ENCODE measurements around the gene RICTOR.

Gene RICTOR

GRCh38 chr5:39031041-39031440 is 43.2 kb downstream of the RICTOR start:
- 100% methylated on average over 1 of the region's 1 CpG for WGBS
- peaks cover 7% of the 10 kb centered on the region for H3K79me1 ChIP-seq (replicated peaks; ENCODE audit: low read length, poor library complexity, severe bottlenecking)
- no peak overlapping the region for H2BK15ac ChIP-seq (ENCODE audit: low read depth, poor library complexity, severe bottlenecking)
- peaks cover 8% of the 10 kb centered on the region for H3K9me3 ChIP-seq (ENCODE audit: control insufficient read depth, low read length)
- no peak overlapping the region for H3K14ac ChIP-seq (ENCODE audit: low read length in 2 of 2)
- H3K4ac ChIP-seq (ENCODE audit: low read depth in 1 of 2, low read length in 2 of 2), result no peak overlapping the region
- no peaks in the 10 kb centered on the region for H3K27me3 ChIP-seq (ENCODE audit: control insufficient read depth in 1 of 2, insufficient read depth in 1 of 2, low read length in 2 of 2)
- no peak overlapping the region for H4K8ac ChIP-seq (ENCODE audit: low read length)
- H3K4me3 ChIP-seq (ENCODE audit: insufficient read depth in 1 of 2, low read depth in 1 of 2, low read length in 2 of 2), result no peak overlapping the region
- H2AK5ac ChIP-seq (ENCODE audit: low read length, severe bottlenecking), result no peak overlapping the region
- no peak overlapping the region for H2BK12ac ChIP-seq (ENCODE audit: low read length in 2 of 2)
- no peak overlapping the region for H3K23ac ChIP-seq (ENCODE audit: low read length in 2 of 2)
- H2AFZ ChIP-seq (ENCODE audit: low read depth, low read length), result no peak overlapping the region
- peaks cover 0 to 12% of the 10 kb centered on the region in 2 experiments for H3K36me3 ChIP-seq (ENCODE audit: control insufficient read depth in 1 of 2, insufficient read depth in 2 of 2, low read depth in 1 of 2, low read length in 2 of 2)
- H2BK5ac ChIP-seq (ENCODE audit: low read depth, low read length, poor library complexity, severe bottlenecking), result no peak overlapping the region
- no peak overlapping the region for H3K9ac ChIP-seq (ENCODE audit: low read length)
- no peak overlapping the region for H2BK120ac ChIP-seq (ENCODE audit: low read depth, low read length)
- no peak for DNase-seq
- H3K4me2 ChIP-seq (ENCODE audit: low read length, poor library complexity, severe bottlenecking), result no peak overlapping the region
- H3K18ac ChIP-seq (ENCODE audit: low read depth in 1 of 2, low read length in 2 of 2), result no peak overlapping the region
- H3K4me1 ChIP-seq (ENCODE audit: control insufficient read depth, insufficient read depth, low read depth, low read length), result no peaks in the 10 kb centered on the region
- no peak overlapping the region for H3K27ac ChIP-seq (ENCODE audit: low read length, poor library complexity, severe bottlenecking)
- H4K91ac ChIP-seq (ENCODE audit: low read length), result no peak overlapping the region

DNA sequence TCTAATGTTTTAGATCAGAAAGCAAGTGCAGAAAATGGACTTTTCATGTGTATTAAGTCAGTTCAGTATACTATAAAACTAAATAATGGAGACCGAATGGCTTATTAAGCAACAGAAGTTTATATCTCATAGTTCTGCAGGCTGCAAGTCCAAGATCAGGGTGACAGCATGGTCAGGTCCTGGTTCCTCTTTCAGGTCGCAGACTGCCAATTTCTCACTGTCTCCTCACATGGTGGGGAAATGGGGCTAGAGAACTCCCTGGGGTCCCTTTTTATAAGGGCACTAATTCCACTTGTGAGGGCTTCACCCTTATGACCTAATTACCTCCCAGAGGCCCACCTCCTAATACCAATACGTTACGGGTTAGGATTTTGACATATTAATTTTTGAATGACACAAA is 48.7 kb downstream of the RICTOR start:
- Histone ChIP-seq H3K9ac (ENCODE audit: low read length) (no peak overlapping the region), H3K18ac (ENCODE audit: low read depth in 1 of 2, low read length in 2 of 2) (no peak overlapping the region), H3K4ac (ENCODE audit: low read depth in 1 of 2, low read length in 2 of 2) (no peak overlapping the region), H2BK12ac (ENCODE audit: low read length in 2 of 2) (no peak overlapping the region), H3K36me3 (ENCODE audit: control insufficient read depth in 1 of 2, insufficient read depth in 2 of 2, low read depth in 1 of 2, low read length in 2 of 2) (peaks cover 0 to 17% of the 10 kb centered on the region in 2 experiments), H3K4me2 (ENCODE audit: low read length, poor library complexity, severe bottlenecking) (no peak overlapping the region), H2BK120ac (ENCODE audit: low read depth, low read length) (no peak overlapping the region), H3K27ac (ENCODE audit: low read length, poor library complexity, severe bottlenecking) (no peak overlapping the region), H2AK5ac (ENCODE audit: low read length, severe bottlenecking) (peak overlapping the region; percentile 65), H3K9me3 (ENCODE audit: control insufficient read depth, low read length) (peaks cover 8% of the 10 kb centered on the region), H4K8ac (ENCODE audit: low read length) (no peak overlapping the region), H4K91ac (ENCODE audit: low read length) (no peak overlapping the region), H3K4me3 (ENCODE audit: insufficient read depth in 1 of 2, low read depth in 1 of 2, low read length in 2 of 2) (no peak overlapping the region), H3K4me1 (ENCODE audit: control insufficient read depth, insufficient read depth, low read depth, low read length) (peaks cover 5% of the 10 kb centered on the region), H3K79me1 (replicated peaks; ENCODE audit: low read length, poor library complexity, severe bottlenecking) (peaks cover 13% of the 10 kb centered on the region), H2BK5ac (ENCODE audit: low read depth, low read length, poor library complexity, severe bottlenecking) (no peak overlapping the region), H3K23ac (ENCODE audit: low read length in 2 of 2) (no peak overlapping the region), H2AFZ (ENCODE audit: low read depth, low read length) (no peak overlapping the region), H3K27me3 (ENCODE audit: control insufficient read depth in 1 of 2, insufficient read depth in 1 of 2, low read length in 2 of 2) (no peaks in the 10 kb centered on the region), H3K14ac (ENCODE audit: low read length in 2 of 2) (no peak overlapping the region), H2BK15ac (ENCODE audit: low read depth, poor library complexity, severe bottlenecking) (no peak overlapping the region)
- 94% methylated on average over 4 of the region's 4 CpGs for WGBS
- no peak for DNase-seq

DNA sequence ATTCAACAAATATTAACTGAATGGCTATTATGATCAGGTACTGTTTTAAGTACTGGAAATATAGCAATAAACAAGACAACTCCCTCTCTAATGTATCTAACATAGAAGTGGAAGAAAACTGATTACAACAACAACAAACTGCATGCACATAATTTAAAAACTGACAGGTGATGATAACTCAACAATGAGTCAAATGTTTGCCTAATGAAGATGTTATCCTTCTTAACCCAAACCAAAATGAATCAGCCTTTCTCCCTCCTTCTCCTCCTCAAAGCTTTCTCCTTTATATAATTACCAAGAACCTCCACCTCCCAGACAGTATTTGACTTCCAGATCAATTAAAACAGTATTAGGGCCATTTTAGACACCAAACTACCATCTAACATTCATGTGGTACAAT is 49.3 kb downstream of the RICTOR start:
- no peak overlapping the region for H4K8ac ChIP-seq (ENCODE audit: low read length)
- H2BK12ac ChIP-seq (ENCODE audit: low read length in 2 of 2), result no peak overlapping the region
- H2AK5ac ChIP-seq (ENCODE audit: low read length, severe bottlenecking), result no peak overlapping the region
- peaks cover 8% of the 10 kb centered on the region for H3K9me3 ChIP-seq (ENCODE audit: control insufficient read depth, low read length)
- H2BK15ac ChIP-seq (ENCODE audit: low read depth, poor library complexity, severe bottlenecking), result no peak overlapping the region
- no peak overlapping the region for H3K4me2 ChIP-seq (ENCODE audit: low read length, poor library complexity, severe bottlenecking)
- H3K14ac ChIP-seq (ENCODE audit: low read length in 2 of 2), result no peak overlapping the region
- no peak overlapping the region for H2BK120ac ChIP-seq (ENCODE audit: low read depth, low read length)
- no peak overlapping the region for H3K4ac ChIP-seq (ENCODE audit: low read depth in 1 of 2, low read length in 2 of 2)
- H3K79me1 ChIP-seq (replicated peaks; ENCODE audit: low read length, poor library complexity, severe bottlenecking), result peaks cover 13% of the 10 kb centered on the region
- H3K36me3 ChIP-seq (ENCODE audit: control insufficient read depth in 1 of 2, insufficient read depth in 2 of 2, low read depth in 1 of 2, low read length in 2 of 2), result peaks cover 0 to 19% of the 10 kb centered on the region in 2 experiments
- no peak overlapping the region for H3K18ac ChIP-seq (ENCODE audit: low read depth in 1 of 2, low read length in 2 of 2)
- no peak overlapping the region for H3K9ac ChIP-seq (ENCODE audit: low read length)
- H2BK5ac ChIP-seq (ENCODE audit: low read depth, low read length, poor library complexity, severe bottlenecking), result no peak overlapping the region
- H3K27ac ChIP-seq (ENCODE audit: low read length, poor library complexity, severe bottlenecking), result no peak overlapping the region
- H3K27me3 ChIP-seq (ENCODE audit: control insufficient read depth in 1 of 2, insufficient read depth in 1 of 2, low read length in 2 of 2), result no peaks in the 10 kb centered on the region
- H2AFZ ChIP-seq (ENCODE audit: low read depth, low read length), result no peak overlapping the region
- peak; percentile 56 for DNase-seq
- H3K4me3 ChIP-seq (ENCODE audit: insufficient read depth in 1 of 2, low read depth in 1 of 2, low read length in 2 of 2), result no peak overlapping the region
- no peak overlapping the region for H4K91ac ChIP-seq (ENCODE audit: low read length)
- peaks cover 5% of the 10 kb centered on the region for H3K4me1 ChIP-seq (ENCODE audit: control insufficient read depth, insufficient read depth, low read depth, low read length)
- H3K23ac ChIP-seq (ENCODE audit: low read length in 2 of 2), result no peak overlapping the region

GRCh38 chr5:39024005-39024404 is 50.2 kb downstream of the RICTOR start:
- no peak overlapping the region for H3K4ac ChIP-seq (ENCODE audit: low read depth in 1 of 2, low read length in 2 of 2)

More at GRCh38 chr5:39024005-39024404, 50.2 kb downstream of the RICTOR start:
- Histone ChIP-seq H4K91ac (ENCODE audit: low read length) (no peak overlapping the region), H2AK5ac (ENCODE audit: low read length, severe bottlenecking) (no peak overlapping the region), H2BK5ac (ENCODE audit: low read depth, low read length, poor library complexity, severe bottlenecking) (no peak overlapping the region), H2BK15ac (ENCODE audit: low read depth, poor library complexity, severe bottlenecking) (no peak overlapping the region), H3K9me3 (ENCODE audit: control insufficient read depth, low read length) (peaks cover 8% of the 10 kb centered on the region), H3K27me3 (ENCODE audit: control insufficient read depth in 1 of 2, insufficient read depth in 1 of 2, low read length in 2 of 2) (no peaks in the 10 kb centered on the region), H3K4me3 (ENCODE audit: insufficient read depth in 1 of 2, low read depth in 1 of 2, low read length in 2 of 2) (no peak overlapping the region), H3K4me2 (ENCODE audit: low read length, poor library complexity, severe bottlenecking) (peak overlapping the region; percentile 9), H3K18ac (ENCODE audit: low read depth in 1 of 2, low read length in 2 of 2) (no peak overlapping the region), H3K9ac (ENCODE audit: low read length) (no peak overlapping the region), H3K23ac (ENCODE audit: low read length in 2 of 2) (no peak overlapping the region), H2AFZ (ENCODE audit: low read depth, low read length) (no peak overlapping the region), H3K36me3 (ENCODE audit: control insufficient read depth in 1 of 2, insufficient read depth in 2 of 2, low read depth in 1 of 2, low read length in 2 of 2) (peaks cover 0 to 27% of the 10 kb centered on the region in 2 experiments), H2BK120ac (ENCODE audit: low read depth, low read length) (no peak overlapping the region), H3K79me1 (replicated peaks; ENCODE audit: low read length, poor library complexity, severe bottlenecking) (peaks cover 16% of the 10 kb centered on the region), H3K4me1 (ENCODE audit: control insufficient read depth, insufficient read depth, low read depth, low read length) (peaks cover 5% of the 10 kb centered on the region), H3K27ac (ENCODE audit: low read length, poor library complexity, severe bottlenecking) (no peak overlapping the region), H2BK12ac (ENCODE audit: low read length in 2 of 2) (no peak overlapping the region), H3K14ac (ENCODE audit: low read length in 2 of 2) (no peak overlapping the region), H4K8ac (ENCODE audit: low read length) (no peak overlapping the region)
- 73% methylated on average over 7 of the region's 7 CpGs for WGBS
- peak; percentile 44 for DNase-seq
